Nephron (organoid): Measurements from ENCODE around the gene PTCHD1.

ENCODE experiments used
- H3K27ac Mint-ChIP-seq, 3 experiments: 2 replicates each; pipeline ENCODE4 v1.8.0; 2020; ENCODE audit warnings: mixed read lengths in 3 of 3, mild to moderate bottlenecking in 2 of 3, moderate library complexity in 1 of 3
- H3K27me3 Mint-ChIP-seq: 2 replicates; pipeline ENCODE4 v1.8.0; 2021; ENCODE audit warnings: low read depth, mild to moderate bottlenecking, moderate library complexity, mixed read lengths
- H3K36me3 Mint-ChIP-seq: 2 replicates; pipeline ENCODE4 v1.8.0; 2020; ENCODE audit warnings: low read depth, mixed read lengths
- H3K4me1 Mint-ChIP-seq: 2 replicates; pipeline ENCODE4 v1.8.0; 2020; ENCODE audit warnings: mixed read lengths
- H3K4me3 Mint-ChIP-seq, 3 experiments: 2 replicates each; pipeline ENCODE4 v1.8.0; 2020; ENCODE audit warnings: mild to moderate bottlenecking in 3 of 3, mixed read lengths in 3 of 3, moderate library complexity in 2 of 3
- H3K9me3 Mint-ChIP-seq: 2 replicates; pipeline ENCODE4 v1.8.0; 2020; ENCODE audit warnings: mixed read lengths
- TF ChIP-seq, protein P1 (sequence below), 3 experiments: fragments of 200-600 bp; sonication (generic); IDR thresholded peaks; one replicate each; pipeline ENCODE4 v1.5.0; 2021; ENCODE audit warnings: antibody characterized with exemption in 3 of 3; ENCODE audit not compliant: unreplicated experiment in 3 of 3

PTCHD1 gene

DNA sequence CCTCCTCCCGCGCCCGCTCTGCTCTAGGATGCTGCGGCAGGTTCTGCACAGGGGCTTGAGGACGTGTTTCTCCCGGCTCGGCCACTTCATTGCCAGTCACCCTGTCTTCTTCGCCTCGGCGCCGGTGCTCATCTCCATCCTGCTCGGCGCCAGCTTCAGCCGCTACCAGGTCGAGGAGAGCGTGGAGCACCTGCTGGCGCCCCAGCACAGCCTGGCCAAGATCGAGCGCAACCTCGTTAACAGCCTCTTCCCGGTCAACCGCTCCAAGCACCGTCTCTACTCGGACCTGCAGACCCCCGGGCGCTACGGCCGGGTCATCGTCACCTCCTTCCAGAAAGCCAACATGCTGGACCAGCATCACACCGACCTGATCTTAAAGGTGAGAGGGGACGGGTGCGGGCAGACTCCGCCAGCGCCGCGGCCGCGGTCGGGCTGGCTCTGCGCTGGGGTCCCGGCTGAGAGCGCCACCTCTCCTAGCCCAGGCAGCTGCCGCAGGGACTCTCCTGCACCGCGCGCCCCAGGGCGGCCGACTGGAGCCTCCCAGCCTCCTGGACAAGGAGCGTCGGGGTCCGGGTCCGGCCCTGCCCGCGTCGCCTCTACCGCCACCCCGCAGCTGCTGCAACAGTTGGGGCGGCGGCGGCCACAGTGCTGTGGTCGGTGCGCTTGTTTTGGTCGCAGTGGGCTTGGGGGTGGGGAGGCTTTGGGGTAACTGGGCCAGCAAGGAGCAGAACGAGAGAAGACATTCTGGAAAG lies at the start of gene PTCHD1:
TSS of gene PTCHD1 (plus strand) at position 2 of the 752 bp plus-strand sequence. CDS start at position 29, 27 bp downstream.
- Mint-ChIP-seq H3K27me3 (peaks cover 93% of the 10 kb centered on the region), H3K36me3 (no peaks in the 10 kb centered on the region), H3K4me3 (peak within 1 kb of the TSS; percentile 84 to 90 (median 90)), H3K4me1 (peaks cover 8% of the 10 kb centered on the region), H3K9me3 (no peaks in the 10 kb centered on the region), H3K27ac (no peak within 1 kb of the TSS)
- TF ChIP-seq, protein P1, sequence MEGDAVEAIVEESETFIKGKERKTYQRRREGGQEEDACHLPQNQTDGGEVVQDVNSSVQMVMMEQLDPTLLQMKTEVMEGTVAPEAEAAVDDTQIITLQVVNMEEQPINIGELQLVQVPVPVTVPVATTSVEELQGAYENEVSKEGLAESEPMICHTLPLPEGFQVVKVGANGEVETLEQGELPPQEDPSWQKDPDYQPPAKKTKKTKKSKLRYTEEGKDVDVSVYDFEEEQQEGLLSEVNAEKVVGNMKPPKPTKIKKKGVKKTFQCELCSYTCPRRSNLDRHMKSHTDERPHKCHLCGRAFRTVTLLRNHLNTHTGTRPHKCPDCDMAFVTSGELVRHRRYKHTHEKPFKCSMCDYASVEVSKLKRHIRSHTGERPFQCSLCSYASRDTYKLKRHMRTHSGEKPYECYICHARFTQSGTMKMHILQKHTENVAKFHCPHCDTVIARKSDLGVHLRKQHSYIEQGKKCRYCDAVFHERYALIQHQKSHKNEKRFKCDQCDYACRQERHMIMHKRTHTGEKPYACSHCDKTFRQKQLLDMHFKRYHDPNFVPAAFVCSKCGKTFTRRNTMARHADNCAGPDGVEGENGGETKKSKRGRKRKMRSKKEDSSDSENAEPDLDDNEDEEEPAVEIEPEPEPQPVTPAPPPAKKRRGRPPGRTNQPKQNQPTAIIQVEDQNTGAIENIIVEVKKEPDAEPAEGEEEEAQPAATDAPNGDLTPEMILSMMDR (IDR thresholded peaks at IDR 0.05; ENCODE audit: unreplicated experiment in 3 of 3), result no peak

DNA sequence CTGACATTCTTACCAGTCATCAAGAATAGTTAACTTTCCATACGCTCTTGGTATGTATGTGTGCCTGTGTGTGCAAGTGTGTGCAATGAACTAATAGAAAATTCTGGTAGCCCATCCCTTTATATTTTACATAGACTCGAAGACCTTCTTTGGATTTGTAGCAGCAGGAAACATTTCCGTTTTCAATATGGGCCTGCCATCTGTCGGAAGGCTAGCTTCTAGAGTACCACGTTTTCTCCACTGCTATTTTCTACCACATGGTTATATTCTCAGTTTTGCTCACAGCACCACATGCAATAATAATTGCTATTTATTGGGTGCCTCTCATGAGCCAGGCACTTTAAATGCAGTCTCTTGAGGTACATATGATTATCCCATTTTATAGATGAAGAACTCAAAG lies 47.9 kb upstream of the PTCHD1 start:
- Mint-ChIP-seq H3K27ac (peak overlapping the region in 1 of 3 experiments; percentile 64), H3K4me1 (peaks cover 4% of the 10 kb centered on the region), H3K9me3 (no peaks in the 10 kb centered on the region), H3K36me3 (no peaks in the 10 kb centered on the region), H3K27me3 (no peaks in the 10 kb centered on the region), H3K4me3 (no peak overlapping the region)
- TF ChIP-seq, protein P1 (IDR thresholded peaks at IDR 0.05; ENCODE audit: unreplicated experiment in 3 of 3), result no peak

DNA sequence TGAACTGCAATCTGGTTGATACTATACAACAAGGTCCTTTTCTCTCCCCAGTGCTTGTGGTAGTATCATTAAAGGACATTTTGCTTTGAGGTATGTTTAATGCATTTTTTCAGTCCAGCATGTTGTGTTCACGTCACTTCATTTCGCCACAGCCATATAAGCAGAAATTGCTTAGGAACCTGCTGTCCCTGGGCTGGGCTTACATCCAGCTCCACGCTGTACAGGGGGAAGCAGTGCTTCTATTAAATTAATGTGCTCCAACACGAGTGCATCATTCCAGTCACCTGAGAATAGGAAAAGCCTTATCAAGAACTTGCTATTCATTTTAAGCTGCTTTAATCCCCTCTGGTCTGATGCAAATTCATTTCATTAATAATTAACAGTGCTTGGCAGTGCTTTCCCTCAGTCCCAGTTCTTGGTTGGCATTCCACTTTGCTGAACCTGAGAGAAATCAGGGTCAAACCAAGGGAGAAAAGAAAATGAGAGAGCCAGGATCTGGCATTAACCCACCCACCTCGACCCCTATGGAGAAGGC lies 47.4 kb upstream of the PTCHD1 start:
- H3K4me1 Mint-ChIP-seq, result peaks cover 7% of the 10 kb centered on the region
- H3K4me3 Mint-ChIP-seq, result no peak overlapping the region
- no peaks in the 10 kb centered on the region for H3K9me3 Mint-ChIP-seq
- peak overlapping the region in 1 of 3 experiments; percentile 64 for H3K27ac Mint-ChIP-seq
- H3K27me3 Mint-ChIP-seq, result no peaks in the 10 kb centered on the region
- H3K36me3 Mint-ChIP-seq, result no peaks in the 10 kb centered on the region
- TF ChIP-seq, protein P1 (IDR thresholded peaks at IDR 0.05; ENCODE audit: unreplicated experiment in 3 of 3), result no peak

DNA sequence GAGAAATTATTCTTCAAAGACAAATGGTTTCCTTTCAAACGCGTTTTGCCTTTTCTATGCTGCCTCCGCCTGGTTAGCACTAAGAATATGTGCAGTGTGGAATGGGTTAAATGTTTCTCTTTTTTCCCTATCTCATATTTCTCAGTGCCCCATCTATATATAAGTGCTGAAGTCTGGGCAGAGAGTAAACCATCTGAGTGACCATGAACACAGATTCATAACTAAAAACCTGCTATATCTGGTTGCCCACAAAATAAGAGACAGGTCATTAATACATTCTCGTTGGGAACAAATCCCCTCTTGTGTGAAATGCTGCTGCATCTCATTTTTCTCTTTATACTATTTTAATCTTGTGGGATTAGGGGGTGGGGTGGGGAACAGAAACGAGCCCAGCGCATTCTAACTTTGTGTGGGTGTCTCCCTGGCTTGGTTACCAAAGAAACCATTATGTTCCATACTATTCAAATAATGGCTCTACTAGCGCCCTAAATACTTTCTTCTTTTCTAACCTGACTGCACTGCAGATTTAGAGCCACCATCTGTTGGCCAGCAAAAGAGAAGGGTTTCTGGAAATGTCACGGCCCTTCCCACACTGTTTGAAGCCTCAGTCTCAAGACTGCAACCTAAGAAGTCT lies 42.2 kb upstream of the PTCHD1 start:
- TF ChIP-seq, protein P1 (IDR thresholded peaks at IDR 0.05; ENCODE audit: unreplicated experiment in 3 of 3), result no peak
- Mint-ChIP-seq H3K4me3 (peak overlapping the region in 1 of 3 experiments; percentile 62), H3K27ac (peak overlapping the region; percentile 66 to 93 (median 87)), H3K27me3 (no peaks in the 10 kb centered on the region), H3K4me1 (peaks cover 17% of the 10 kb centered on the region), H3K36me3 (no peaks in the 10 kb centered on the region), H3K9me3 (no peaks in the 10 kb centered on the region)

DNA sequence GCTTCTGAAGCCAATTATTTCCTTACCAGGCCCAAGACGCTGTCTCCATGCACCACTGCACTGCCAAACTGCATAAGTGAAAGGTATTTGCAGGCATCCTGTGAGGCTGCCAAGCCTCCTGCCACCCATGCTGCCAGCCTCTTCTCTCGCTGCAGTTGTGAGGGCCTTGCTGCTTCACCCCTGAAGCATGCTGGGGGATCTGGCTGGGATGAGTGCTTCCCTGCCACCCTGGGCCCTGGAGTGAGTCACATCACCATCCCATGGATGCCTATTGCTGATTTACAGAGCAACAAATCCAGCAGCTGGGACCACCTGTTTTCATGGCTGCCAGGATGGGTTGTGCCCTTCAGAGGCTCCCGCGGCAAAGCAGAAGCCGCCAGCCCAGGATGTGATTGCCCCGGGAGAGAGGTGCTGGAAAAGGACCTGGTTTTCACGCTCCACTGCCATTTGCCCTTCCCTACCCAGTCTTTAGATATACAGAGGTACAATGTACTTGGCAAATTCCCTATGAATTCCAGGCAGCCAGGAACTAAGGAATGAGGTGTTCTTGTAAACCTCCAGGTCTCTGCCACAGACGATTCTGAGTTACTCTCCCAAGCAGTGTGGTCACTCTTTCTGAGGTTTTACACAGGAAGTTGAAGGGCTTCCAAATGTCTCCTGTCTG lies 41.5 kb upstream of the PTCHD1 start:
- H3K4me3 Mint-ChIP-seq, result peak overlapping the region in 1 of 3 experiments; percentile 62
- peaks cover 20% of the 10 kb centered on the region for H3K4me1 Mint-ChIP-seq
- no peaks in the 10 kb centered on the region for H3K36me3 Mint-ChIP-seq
- no peaks in the 10 kb centered on the region for H3K27me3 Mint-ChIP-seq
- H3K27ac Mint-ChIP-seq, result peak overlapping the region; percentile 66 to 93 (median 87)
- H3K9me3 Mint-ChIP-seq, result no peaks in the 10 kb centered on the region
- TF ChIP-seq, protein P1 (IDR thresholded peaks at IDR 0.05; ENCODE audit: unreplicated experiment in 3 of 3), result no peak
